Panc1 (cell line): Measurements from ENCODE around the gene TICAM2. TPM values are rescaled to one million over a fixed set of nuclear protein-coding genes. Genes with fewer than 3 reads are reported as not detected.

Experiments
- ATAC-seq: fragments of 200-7000 bp; cut with Tn5 transposase; 2 replicates; pipeline ENCODE4 v1.9.1; 2020; ENCODE audit warnings: mild to moderate bottlenecking, moderate library complexity
- BruUV-seq: library from RNA; stranded (reverse); fragments of 400-500 nt; replicated peaks from 2 replicates; lab custom pipeline; 2021; lab: Mats Ljungman, UMichigan
- CTCF ChIA-PET: fragments of 300-600 bp; sonication (Branson Sonifier 250); formaldehyde crosslinking; loops from one replicate; lab custom pipeline; 2022; ENCODE audit warnings: antibody characterized with exemption; lab: Charles Lee
- POLR2A ChIA-PET: fragments of 300-600 bp; sonication (Branson Sonifier 250); formaldehyde crosslinking; loops from one replicate; lab custom pipeline; 2022; ENCODE audit warnings: antibody characterized with exemption; lab: Charles Lee
- DNase-seq: peaks from one replicate; pipeline ENCODE4 v3.0.0-alpha.2; 2010; ENCODE audit warnings: low read depth, low spot score
- H3K27ac ChIP-seq: 2 replicates; pipeline ENCODE4 v1.5.1; 2011; ENCODE audit warnings: mild to moderate bottlenecking, low read length, inconsistent platforms
- H3K27me3 ChIP-seq: fragments of 200-500 bp; sonication (Bioruptor generic); 2 replicates; pipeline ENCODE4 v1.6.0; 2014; ENCODE audit warnings: low read length, inconsistent platforms; ENCODE audit not compliant: control insufficient read depth, insufficient read depth
- H3K36me3 ChIP-seq: fragments of 200-500 bp; sonication (Bioruptor generic); 2 replicates; pipeline ENCODE4 v1.5.1; 2014; ENCODE audit warnings: inconsistent platforms, mild to moderate bottlenecking, low read length, moderate library complexity; ENCODE audit not compliant: control insufficient read depth, insufficient read depth
- H3K4me1 ChIP-seq: 2 replicates; pipeline ENCODE4 v1.5.1; 2011; ENCODE audit warnings: inconsistent platforms, mild to moderate bottlenecking, low read length, moderate library complexity; ENCODE audit not compliant: control insufficient read depth, insufficient read depth
- H3K4me3 ChIP-seq, 2 experiments: 2 replicates each; pipeline ENCODE4 v1.5.1; 2011 to 2012; ENCODE audit warnings: low read depth in 2 of 2, low read length in 2 of 2, mild to moderate bottlenecking in 2 of 2, inconsistent platforms in 1 of 2, moderate library complexity in 1 of 2
- H3K9me3 ChIP-seq: fragments of 200-500 bp; sonication (Bioruptor generic); 2 replicates; pipeline ENCODE4 v1.5.1; 2014; ENCODE audit warnings: low read depth, mild to moderate bottlenecking, inconsistent platforms, low read length, moderate library complexity; ENCODE audit not compliant: control insufficient read depth, insufficient read depth
- CTCF ChIP-seq: fragments of 450-650 bp; IDR thresholded peaks from 2 replicates; pipeline ENCODE4 v1.5.1; 2017; ENCODE audit warnings: mild to moderate bottlenecking
- POLR2AphosphoS5 ChIP-seq: IDR thresholded peaks from 2 replicates; pipeline ENCODE4 v1.6.1; 2012; ENCODE audit warnings: mild to moderate bottlenecking, low read depth, low read length, moderate library complexity
- REST ChIP-seq, 2 experiments: IDR thresholded peaks; 2 replicates each; pipeline ENCODE4 v1.6.1; 2011 to 2012; ENCODE audit warnings: low read depth in 2 of 2, control low read depth in 1 of 2, low read length in 1 of 2, mild to moderate bottlenecking in 1 of 2, moderate library complexity in 1 of 2; ENCODE audit not compliant: insufficient read depth in 1 of 2
- SIN3A ChIP-seq: IDR thresholded peaks from 2 replicates; pipeline ENCODE4 v1.6.1; 2012; ENCODE audit warnings: low read depth, mild to moderate bottlenecking, low read length, moderate library complexity, borderline replicate concordance; ENCODE audit not compliant: insufficient read depth
- TCF7L2 ChIP-seq: IDR thresholded peaks from 2 replicates; pipeline ENCODE4 v1.6.1; 2011; ENCODE audit warnings: mild to moderate bottlenecking, low read depth, low read length, inconsistent platforms
- in situ Hi-C: cut with HindIII; loops from 2 replicates; pipeline ENCODE4 v1.10.0; 2016; ENCODE audit warnings: low sequenced_read_pairs, low pct_unique_long_range_greater_than_20kb
- intact Hi-C: fragments of 100-400 bp; cut with micrococcal nuclease; formaldehyde crosslinking; loops from one replicate; pipeline ENCODE4 v1.10.0; 2022; ENCODE audit not compliant: unreplicated experiment
- total RNA-seq: library from RNA; stranded (reverse); gene quantifications from one replicate; pipeline ENCODE4 v1.2.1, GENCODE V29; 2021; ENCODE audit not compliant: unreplicated experiment

Gene TICAM2
- total RNA-seq, 1 experiment from 2014 or later, result 1.6 TPM

GRCh38 chr5:115544436-115545350 is 57.6 kb downstream of the TICAM2 start, which contains the start of gene FEM1C:
Gene FEM1C, minus strand, starts transcription at chr5:115544775. Its CDS starts 1,282 bp downstream, at chr5:115543493.
- Histone ChIP-seq H3K27me3 (no peaks in the 10 kb centered on the region), H3K4me3 (peak within 1 kb of the TSS; percentile 85 to 92), H3K36me3 (peaks cover 15% of the 10 kb centered on the region), H3K27ac (peak within 1 kb of the TSS; percentile 84), H3K9me3 (peaks cover 4% of the 10 kb centered on the region; the same call in 1 of the 2 replicates), H3K4me1 (peaks cover 22% of the 10 kb centered on the region)
- TF ChIP-seq TCF7L2, result no peak
- TF ChIP-seq SIN3A, result peak; percentile 29; the same call in 1 of the 2 replicates
- no peak for TF ChIP-seq REST (IDR thresholded peaks at IDR 0.05; ENCODE audit: insufficient read depth in 1 of 2, low read depth in 2 of 2, low read length in 1 of 2)
- peak; percentile 83 for TF ChIP-seq POLR2AphosphoS5
- no peak for TF ChIP-seq CTCF
- in situ Hi-C loops, result no loop called here
- POLR2A ChIA-PET, result interaction anchor here (0.8 to 1.1 kb wide), 3 partner anchors 13 to 488 kb away, joined by 3 to 15 read pairs (median 9); no protein-coding TSS in a partner anchor
- ATAC-seq, result peak; percentile 99
- DNase-seq, result peak; percentile 51
- CTCF ChIA-PET, result no interaction called here
- intact Hi-C loops, result no loop called here
- no TSS peak for BruUV-seq

- BruUV-seq, result no TSS peak
- DNase-seq, result no peak
- in situ Hi-C loops, result no loop called here
- ATAC-seq, result peak; percentile 23
- Histone ChIP-seq H3K27ac (peak overlapping the region; percentile 84), H3K36me3 (peaks cover 18% of the 10 kb centered on the region), H3K9me3 (peaks cover 4% of the 10 kb centered on the region; the same call in 1 of the 2 replicates), H3K4me3 (peak overlapping the region; percentile 85 to 92), H3K27me3 (no peaks in the 10 kb centered on the region), H3K4me1 (peaks cover 22% of the 10 kb centered on the region)
- no peak for TF ChIP-seq CTCF
- no peak for TF ChIP-seq POLR2AphosphoS5
- TF ChIP-seq TCF7L2, result no peak
- no peak for TF ChIP-seq SIN3A
- TF ChIP-seq REST (IDR thresholded peaks at IDR 0.05; ENCODE audit: insufficient read depth in 1 of 2, low read depth in 2 of 2, low read length in 1 of 2), result no peak
- ChIA-PET POLR2A (interaction anchor here (0.7 to 0.9 kb wide), 3 partner anchors 220 to 489 kb away, joined by 9 to 15 read pairs (median 13); no protein-coding TSS in a partner anchor), CTCF (no interaction called here)
- intact Hi-C loops, result no loop called here
Measured at GRCh38 chr5:115544043-115544435, 58.2 kb downstream of the TICAM2 start.
